GM23248 (cell line): ENCODE data around the gene FICD. TPM values are rescaled to one million over a fixed set of nuclear protein-coding genes. Genes with fewer than 3 reads are reported as not detected.

Source experiments
- DNase-seq: peaks from one replicate; pipeline ENCODE4 v3.0.0-alpha.2; 2015
- H2AFZ ChIP-seq: fragments of 200-600 bp; sonication (generic); 2 replicates; pipeline ENCODE4 v1.6.1; 2016; ENCODE audit warnings: antibody characterized with exemption
- H3F3A ChIP-seq: fragments of 200-600 bp; sonication (generic); 2 replicates; pipeline ENCODE4 v1.6.1; 2016; ENCODE audit warnings: mild to moderate bottlenecking, antibody characterized with exemption, mixed run types; ENCODE audit not compliant: insufficient read depth
- H3K27ac ChIP-seq: fragments of 200-600 bp; sonication (generic); 2 replicates; pipeline ENCODE4 v1.5.1; 2016; ENCODE audit warnings: mild to moderate bottlenecking
- H3K27me3 ChIP-seq: fragments of 200-600 bp; sonication (generic); replicated peaks from 2 replicates; pipeline ENCODE4 v1.6.1; 2016; ENCODE audit warnings: mild to moderate bottlenecking; ENCODE audit not compliant: insufficient read depth
- H3K36me3 ChIP-seq: fragments of 200-600 bp; sonication (generic); 2 replicates; pipeline ENCODE4 v1.6.1; 2016; ENCODE audit warnings: low read depth, mild to moderate bottlenecking
- H3K4me1 ChIP-seq: fragments of 200-600 bp; sonication (generic); 2 replicates; pipeline ENCODE4 v1.6.1; 2016; ENCODE audit warnings: mild to moderate bottlenecking; ENCODE audit not compliant: insufficient read depth
- H3K4me2 ChIP-seq: fragments of 200-600 bp; sonication (generic); one replicate; pipeline ENCODE4 v1.6.1; 2016; ENCODE audit warnings: mild to moderate bottlenecking; ENCODE audit not compliant: unreplicated experiment
- H3K4me3 ChIP-seq: fragments of 200-600 bp; sonication (generic); 2 replicates; pipeline ENCODE4 v1.5.1; 2016; ENCODE audit warnings: mild to moderate bottlenecking
- H3K79me2 ChIP-seq: fragments of 200-600 bp; sonication (generic); 2 replicates; pipeline ENCODE4 v1.6.1; 2016; ENCODE audit warnings: mild to moderate bottlenecking; ENCODE audit not compliant: insufficient read depth
- H3K9ac ChIP-seq: fragments of 200-600 bp; sonication (generic); 2 replicates; pipeline ENCODE4 v1.6.1; 2016; ENCODE audit warnings: mild to moderate bottlenecking
- H3K9me2 ChIP-seq: fragments of 200-600 bp; sonication (generic); 2 replicates; pipeline ENCODE4 v1.6.1; 2016; ENCODE audit warnings: mixed run types, mild to moderate bottlenecking, moderate library complexity; ENCODE audit not compliant: insufficient read depth
- H3K9me3 ChIP-seq: fragments of 200-600 bp; sonication (generic); one replicate; pipeline ENCODE4 v1.6.1; 2017; ENCODE audit warnings: low read depth
- H4K20me1 ChIP-seq: fragments of 200-600 bp; sonication (generic); 2 replicates; pipeline ENCODE4 v1.6.0; 2016; ENCODE audit not compliant: insufficient read depth
- EZH2 ChIP-seq: fragments of 200-600 bp; sonication (generic); IDR thresholded peaks from 2 replicates; pipeline ENCODE4 v1.6.1; 2018; ENCODE audit warnings: antibody characterized with exemption, mild to moderate bottlenecking; ENCODE audit not compliant: insufficient read depth, poor library complexity, severe bottlenecking
- EZH2phosphoT487 ChIP-seq: fragments of 200-600 bp; sonication (generic); IDR thresholded peaks from 2 replicates; pipeline ENCODE4 v1.6.1; 2018; ENCODE audit warnings: antibody characterized with exemption, moderate library complexity, mild to moderate bottlenecking, low read depth; ENCODE audit not compliant: insufficient read depth
- WGBS, 2 experiments: methylation state at CpG; one replicate each; pipeline ENCODE4 v1.1.6; 2015 to 2017; ENCODE audit warnings: low lambda C conversion rate in 2 of 2, low coverage in 1 of 2; ENCODE audit errors: missing lambda C conversion rate in 2 of 2; 5-methylcytosine and 5-hydroxymethylcytosine counted together
- in situ Hi-C: fragments of 300-500 bp; cut with MboI; formaldehyde crosslinking; loops from 2 replicates; pipeline ENCODE4 v1.15.0; 2020
- polyA plus RNA-seq: library from polyadenylated mRNA; unstranded; fragments of >200 nt; fragmentation: Nextera tagmentation; extraction: Ambion mirVana; gene quantifications from 2 replicates; pipeline ENCODE4 v1.2.1, GENCODE V29; 2016
- total RNA-seq: library from RNA; depleted of rRNA; stranded (reverse); fragments of >200 nt; shearing (Covaris generic); gene quantifications from 2 replicates; pipeline ENCODE4 v1.2.3, GENCODE V29; 2014

Gene FICD
- total and polyA plus RNA-seq, 2 experiments from 2014 or later = 8.6 to 11.6 TPM

DNA sequence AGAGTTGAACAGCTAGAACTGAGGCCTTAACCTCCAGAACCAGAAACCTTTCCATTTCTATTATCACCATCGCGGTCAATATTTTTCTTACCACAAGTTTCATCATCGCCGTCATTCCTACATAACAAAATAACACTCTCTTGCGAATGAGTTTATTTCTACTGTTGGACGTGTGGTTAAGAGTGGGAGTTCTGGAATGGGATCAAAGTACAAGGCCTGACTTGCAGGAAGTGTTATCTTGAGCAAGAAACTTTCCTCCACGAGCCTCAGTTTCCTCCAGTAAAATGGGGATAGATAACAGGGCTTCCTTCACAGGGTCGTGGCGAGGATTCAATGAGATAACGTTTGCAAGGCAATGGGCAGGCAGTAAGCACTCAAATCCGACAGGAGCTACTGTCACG is 45.2 kb downstream of the FICD start:
- H3K27me3 ChIP-seq = no peaks in the 10 kb centered on the region
- peak overlapping the region; percentile 91 for H3K27ac ChIP-seq
- H4K20me1 ChIP-seq = peaks cover 7% of the 10 kb centered on the region; the same call in 1 of the 2 replicates
- peak; percentile 75 for DNase-seq
- peak overlapping the region; percentile 98 for H3K9ac ChIP-seq
- peaks cover 13% of the 10 kb centered on the region for H3K36me3 ChIP-seq
- 0 to 1% methylated on average over 12 of the region's 12 CpGs for WGBS, 2 experiments
- in situ Hi-C loops = loop anchor here (10.0 kb wide), 2 partner anchors 244 to 534 kb away; partner anchors contain the start of genes ALKBH2 and UNG
- H3K9me2 ChIP-seq = no peaks in the 10 kb centered on the region
- no peak for TF ChIP-seq EZH2phosphoT487
- no peak for TF ChIP-seq EZH2
- peak overlapping the region; percentile 89 for H2AFZ ChIP-seq
- H3F3A ChIP-seq = peaks cover 15% of the 10 kb centered on the region; the same call in 1 of the 2 replicates
- peaks cover 82% of the 10 kb centered on the region for H3K79me2 ChIP-seq
- H3K9me3 ChIP-seq = no peaks in the 10 kb centered on the region
- peak overlapping the region; percentile 98 for H3K4me3 ChIP-seq
- H3K4me1 ChIP-seq = peaks cover 26% of the 10 kb centered on the region
- H3K4me2 ChIP-seq = peak overlapping the region; percentile 91

DNA sequence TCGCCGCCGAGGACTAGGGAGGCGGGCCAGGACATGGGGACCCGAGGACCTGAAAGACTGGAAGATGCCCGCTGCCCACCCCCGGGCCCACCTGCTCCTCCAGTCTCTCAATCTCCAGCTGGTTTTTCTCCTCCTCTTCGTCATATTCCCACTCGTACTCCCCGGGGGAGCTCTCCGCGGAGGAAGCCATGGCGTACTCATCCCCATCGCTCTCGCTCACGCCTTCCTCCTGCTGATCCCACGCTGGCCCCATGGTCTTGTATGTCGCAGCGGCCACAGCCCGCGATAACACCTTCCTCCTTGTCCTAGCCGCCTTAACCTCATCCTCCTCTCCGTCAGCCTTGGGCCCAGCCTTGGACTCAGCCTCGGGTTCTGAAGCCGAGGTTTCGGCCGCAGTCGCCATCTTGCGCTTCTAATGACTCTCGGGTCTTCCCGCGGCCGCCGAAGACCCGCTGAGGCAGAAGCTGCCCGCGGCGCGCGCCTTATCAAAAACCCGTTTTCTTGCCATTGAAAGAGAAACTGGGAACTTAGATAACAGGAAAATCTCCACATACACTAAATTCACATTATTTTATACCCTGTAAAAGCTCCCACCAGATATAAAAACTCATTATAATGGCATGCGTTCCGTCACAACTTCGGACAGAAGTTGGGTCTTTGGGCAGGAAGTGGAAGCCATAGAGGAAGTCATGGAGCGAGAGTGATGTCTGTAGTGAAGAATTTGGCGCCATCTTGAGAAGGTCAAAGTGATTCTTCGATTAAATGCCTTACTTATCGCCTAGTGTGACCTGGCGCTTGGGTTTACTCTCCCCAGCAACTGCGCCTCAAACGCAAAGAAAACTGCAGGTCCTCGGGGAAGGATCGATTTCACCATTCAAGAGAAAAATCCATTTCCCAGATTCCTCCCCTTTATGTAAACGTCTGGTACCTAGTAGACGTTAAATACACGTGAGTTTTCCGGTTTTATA is 46.0 kb downstream of the FICD start, which contains the start of gene SART3:
SART3 (minus strand) TSS at position 422 of the 968 bp plus-strand sequence; CDS start at position 403, 19 bp downstream.
- 0 out of 2 replicates have a peak, but pooled peaks cover 3% of the 10 kb centered on the region for H4K20me1 ChIP-seq
- in situ Hi-C loops = loop anchor here (10.0 kb wide), 2 partner anchors 244 to 534 kb away; partner anchors contain the start of genes ALKBH2 and UNG
- peak within 1 kb of the TSS; percentile 98 for H3K9ac ChIP-seq
- peaks cover 18% of the 10 kb centered on the region for H3K36me3 ChIP-seq
- no peaks in the 10 kb centered on the region for H3K9me3 ChIP-seq
- H3F3A ChIP-seq = peaks cover 21% of the 10 kb centered on the region
- H3K4me1 ChIP-seq = peaks cover 33% of the 10 kb centered on the region
- no peaks in the 10 kb centered on the region for H3K9me2 ChIP-seq
- 0 to 1% methylated on average over 54 to 56 of the region's 57 CpGs for WGBS, 2 experiments
- H3K4me2 ChIP-seq = peak within 1 kb of the TSS; percentile 91
- H3K27ac ChIP-seq = peak within 1 kb of the TSS; percentile 91
- H3K27me3 ChIP-seq = no peaks in the 10 kb centered on the region
- H2AFZ ChIP-seq = peak within 1 kb of the TSS; percentile 89
- DNase-seq = peak; percentile 96
- H3K79me2 ChIP-seq = peaks cover 75% of the 10 kb centered on the region
- peak within 1 kb of the TSS; percentile 98 for H3K4me3 ChIP-seq
- TF ChIP-seq EZH2phosphoT487 = no peak
- no peak for TF ChIP-seq EZH2

DNA sequence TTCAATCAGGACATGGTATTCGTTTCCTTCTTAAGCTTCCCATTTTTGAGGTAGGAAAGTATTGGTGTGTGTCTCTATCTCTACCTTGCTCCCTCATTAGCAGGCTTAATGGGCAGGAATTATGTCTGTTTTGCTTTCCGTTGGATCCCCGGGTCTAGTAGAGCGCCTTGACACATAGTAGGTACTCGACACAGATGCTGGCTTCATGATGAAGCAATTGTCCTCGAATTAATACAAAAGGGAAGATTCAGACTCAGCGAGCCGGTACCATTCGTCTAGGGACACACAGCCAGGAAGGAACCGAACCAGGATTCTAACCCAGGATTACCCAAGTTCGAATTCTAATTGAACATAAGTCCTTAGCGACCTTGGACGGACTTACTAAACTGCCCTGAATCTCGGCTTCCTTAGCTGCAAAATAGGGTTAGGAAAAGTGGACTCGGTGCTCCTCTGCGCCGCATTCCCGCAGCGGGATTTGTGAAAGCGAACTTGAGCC is 46.8 kb downstream of the FICD start:
- Histone ChIP-seq H3K9me3 (no peaks in the 10 kb centered on the region), H3K4me3 (peak overlapping the region; percentile 98), H3K4me2 (peak overlapping the region; percentile 91), H3F3A (peaks cover 23% of the 10 kb centered on the region), H3K27me3 (no peaks in the 10 kb centered on the region), H4K20me1 (no peaks in the 10 kb centered on the region), H3K36me3 (peaks cover 22% of the 10 kb centered on the region), H3K9ac (peak overlapping the region; percentile 98), H3K9me2 (no peaks in the 10 kb centered on the region), H3K4me1 (peaks cover 36% of the 10 kb centered on the region), H3K27ac (peak overlapping the region; percentile 91), H2AFZ (peak overlapping the region; percentile 89), H3K79me2 (peaks cover 66% of the 10 kb centered on the region)
- in situ Hi-C loops = loop anchor here (10.0 kb wide), 2 partner anchors 243 to 533 kb away; partner anchors contain the start of genes ALKBH2 and UNG
- 1% methylated on average over 20 of the region's 20 CpGs for WGBS, 2 experiments
- no peak for TF ChIP-seq EZH2
- TF ChIP-seq EZH2phosphoT487 = no peak
- no peak for DNase-seq
